ENCODE measurements around the gene TMEM175.

DNA sequence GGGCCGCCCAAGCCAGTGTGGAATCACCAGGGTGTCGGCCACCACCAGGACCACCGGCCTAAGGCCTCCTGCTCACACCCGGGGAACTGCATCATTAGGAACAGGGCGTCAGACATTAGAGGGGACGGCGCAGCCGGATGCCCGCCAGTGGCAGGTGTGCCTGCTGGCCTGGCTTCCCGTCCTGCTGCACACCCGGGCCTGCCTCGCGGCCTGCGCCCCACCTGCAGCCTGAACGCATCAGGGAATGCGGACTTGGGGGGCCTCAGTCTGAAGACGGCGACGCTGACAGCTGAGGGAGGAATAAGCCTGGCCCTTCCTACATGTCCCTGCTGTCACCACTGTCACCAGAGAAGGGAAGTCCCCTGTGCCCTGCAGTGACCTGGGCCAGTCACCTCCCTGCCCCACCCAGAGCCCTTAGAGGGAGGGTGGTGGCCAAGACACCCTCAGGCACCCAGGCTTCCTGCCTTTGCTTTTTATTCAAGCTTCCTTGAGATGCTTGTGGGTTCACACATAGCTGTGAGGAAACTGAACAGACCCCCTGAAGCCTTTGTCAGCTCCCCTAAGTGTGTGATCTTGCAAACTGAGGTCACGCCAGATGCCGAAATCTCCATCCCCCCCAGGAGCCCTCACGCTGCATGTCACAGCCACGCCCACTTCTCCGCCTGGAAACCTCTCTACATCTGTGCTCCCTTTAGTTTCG lies 37.9 kb downstream of the TMEM175 start:
- TF ChIP-seq CTCF (IDR thresholded peaks at IDR 0.05; ENCODE audit: insufficient read depth, low read length), result no peak
- no peak for TF ChIP-seq POLR2AphosphoS5 (IDR thresholded peaks at IDR 0.05; ENCODE audit: low read depth)
- TF ChIP-seq REST (IDR thresholded peaks at IDR 0.05; ENCODE audit: insufficient replicate concordance, low read depth), result no peak
- TF ChIP-seq SPI1 (IDR thresholded peaks at IDR 0.05; ENCODE audit: borderline replicate concordance, low read depth), result no peak

All from HL-60 (cell line).